ENCODE measurements around the gene NUTM2E.
"Not testable (repeated sequence)": the region's sequence is repeated elsewhere in the genome, so short reads cannot be mapped to it uniquely, and the experiment has no call there.

NUTM2E gene

DNA sequence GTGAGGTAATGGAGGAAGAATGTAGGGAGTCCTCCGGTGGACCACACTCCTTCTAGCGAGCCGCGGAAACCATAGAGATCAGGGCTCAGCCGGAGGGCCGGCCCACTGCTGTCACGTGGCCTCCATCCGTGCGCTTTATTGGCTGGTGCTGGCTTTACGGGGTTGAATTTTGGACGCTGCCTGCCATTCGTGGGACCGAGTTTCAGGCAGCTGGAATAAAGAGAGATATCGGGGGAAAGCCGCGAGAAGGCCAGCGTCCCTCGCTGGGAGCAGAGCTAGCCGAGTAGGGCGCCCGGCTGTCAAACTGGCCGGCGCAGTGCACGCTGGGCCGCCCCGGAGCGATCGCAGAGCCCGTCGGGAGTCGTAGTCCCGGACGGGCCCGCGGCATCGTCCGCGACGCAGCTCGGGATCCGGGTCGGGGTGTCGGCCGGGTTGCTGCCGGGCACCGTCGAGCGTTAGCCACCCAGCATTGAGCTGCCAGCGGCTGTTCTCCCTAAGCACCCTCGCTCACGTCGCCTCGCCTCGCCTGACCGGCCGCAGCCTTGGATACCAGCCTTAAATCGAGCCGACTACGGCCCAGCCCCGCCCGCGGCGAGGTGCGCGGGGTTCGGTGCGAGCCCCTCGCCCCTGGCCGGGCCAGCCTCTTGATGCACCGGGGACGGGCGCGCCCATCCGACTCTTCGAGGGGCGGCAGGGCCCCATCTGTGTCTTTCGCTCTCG is at the start of gene NUTM2E:
Gene NUTM2E (plus strand): TSS at position 244 of the 720 bp plus-strand sequence. CDS start 15,002 bp downstream, outside the sequence.
- in situ Hi-C loops (cut with MboI; ENCODE audit: low sequenced_read_pairs), result not testable (repeated sequence)

DNA sequence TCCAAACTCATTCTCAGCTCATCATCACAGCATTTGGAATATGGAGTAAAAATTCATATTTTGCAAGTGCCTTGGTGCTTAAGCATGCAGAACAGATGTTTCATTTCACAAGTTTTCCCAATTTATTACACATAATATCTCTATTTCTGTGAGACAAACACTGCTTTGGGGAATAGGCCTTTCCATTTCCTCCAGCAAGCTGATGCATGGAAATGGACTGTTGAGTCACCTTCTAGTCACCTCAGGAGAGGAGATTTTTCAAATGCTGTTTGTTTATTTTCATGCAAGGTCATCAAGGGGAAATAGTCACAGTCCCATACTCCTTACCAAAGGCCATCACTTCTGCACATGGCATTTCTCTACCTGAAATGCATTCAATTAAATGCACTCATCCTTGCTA is 48.5 kb upstream of the NUTM2E start:
- in situ Hi-C loops (cut with MboI; ENCODE audit: low sequenced_read_pairs), result not testable (repeated sequence)

DNA sequence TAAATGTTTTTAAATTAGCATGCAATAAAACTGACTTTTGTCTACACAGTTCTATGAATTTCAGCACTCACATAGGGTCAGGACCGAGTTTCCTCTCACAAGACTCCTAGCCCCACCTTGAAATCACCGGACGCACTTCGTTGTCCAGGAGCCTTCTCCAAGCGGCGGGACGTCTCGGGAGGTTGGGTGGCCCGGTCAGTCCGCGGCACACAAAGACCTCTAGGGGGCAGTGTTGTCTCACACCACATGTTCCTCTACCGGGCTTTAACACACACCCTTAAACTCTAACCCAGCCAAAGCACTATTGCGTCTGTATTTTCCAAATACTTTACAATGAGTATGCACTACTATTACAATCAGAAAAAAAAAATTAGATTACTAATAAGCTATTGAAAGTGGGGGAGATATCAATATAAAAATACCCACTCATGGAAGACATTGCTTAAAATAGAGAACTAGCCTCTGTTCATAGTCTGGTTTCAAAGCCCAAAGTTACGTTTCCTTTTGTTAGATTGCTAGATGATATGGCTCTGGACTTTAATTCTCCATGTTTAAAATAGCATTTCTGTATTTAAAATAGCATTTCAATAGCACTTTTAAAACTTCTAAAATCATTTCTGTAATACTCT is 47.1 kb upstream of the NUTM2E start:
- in situ Hi-C loops (cut with MboI; ENCODE audit: low sequenced_read_pairs), result not testable (repeated sequence)

GRCh38 chr10:79779992-79780391 is 46.5 kb upstream of the NUTM2E start:
- in situ Hi-C loops (cut with MboI; ENCODE audit: low sequenced_read_pairs), result not testable (repeated sequence)

GRCh38 chr10:79781584-79781983 is 45.0 kb upstream of the NUTM2E start:
- in situ Hi-C loops (cut with MboI; ENCODE audit: low sequenced_read_pairs), result not testable (repeated sequence)

DNA sequence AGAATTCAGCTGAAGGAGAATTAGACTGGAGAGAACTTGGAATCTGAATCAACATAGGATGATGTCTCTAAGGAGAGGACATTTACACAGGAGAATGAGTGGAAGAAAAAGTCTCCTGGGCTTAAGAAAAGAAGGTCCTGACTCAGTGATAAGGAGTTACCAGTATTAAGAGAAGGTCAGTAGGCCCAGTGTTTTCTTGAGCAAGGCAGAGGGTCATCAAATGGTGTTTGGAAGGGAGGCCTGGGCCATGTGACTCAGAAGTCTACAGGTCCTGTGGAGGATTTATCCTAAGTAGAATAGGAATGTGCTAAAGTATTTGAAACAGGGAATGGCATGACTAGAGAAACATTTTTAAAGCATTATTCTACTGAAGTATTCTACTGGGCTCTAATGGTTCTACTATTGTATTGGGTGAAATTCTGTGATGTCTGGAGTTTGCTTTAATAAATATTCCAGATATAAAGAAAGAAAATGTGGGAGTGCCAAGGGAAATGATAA is 39.0 kb upstream of the NUTM2E start:
- in situ Hi-C loops (cut with MboI; ENCODE audit: low sequenced_read_pairs), result not testable (repeated sequence)

GRCh38 chr10:79789351-79789750 is 37.2 kb upstream of the NUTM2E start:
- in situ Hi-C loops (cut with MboI; ENCODE audit: low sequenced_read_pairs), result not testable (repeated sequence)

- in situ Hi-C loops (cut with MboI; ENCODE audit: low sequenced_read_pairs), result not testable (repeated sequence)
Measured at GRCh38 chr10:79791906-79792517, 34.5 kb upstream of the NUTM2E start.

GRCh38 chr10:79799337-79799736 is 27.2 kb upstream of the NUTM2E start:
- in situ Hi-C loops (cut with MboI; ENCODE audit: low sequenced_read_pairs), result not testable (repeated sequence)

- in situ Hi-C loops (cut with MboI; ENCODE audit: low sequenced_read_pairs), result not testable (repeated sequence)
Measured at GRCh38 chr10:79805857-79806256, 20.7 kb upstream of the NUTM2E start.

DNA sequence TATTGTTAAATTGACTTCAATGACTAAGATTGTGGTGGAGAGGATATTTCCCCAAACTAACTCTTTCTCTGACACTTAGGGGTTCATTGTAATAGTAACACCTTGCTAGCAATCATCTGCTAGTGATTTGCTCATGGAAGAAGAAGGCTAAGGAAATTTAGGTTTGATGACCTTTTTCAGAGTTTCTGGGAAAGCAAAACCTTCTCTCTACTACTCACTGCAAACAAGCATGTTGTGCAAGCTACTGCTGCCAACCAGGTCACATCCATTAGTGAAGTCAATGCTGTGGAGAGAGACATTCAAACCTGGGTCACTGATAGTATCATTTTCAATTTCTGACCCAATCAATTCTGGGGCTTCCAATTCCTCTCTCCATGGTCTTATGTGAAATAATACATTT is 14.6 kb upstream of the NUTM2E start:
- in situ Hi-C loops (cut with MboI; ENCODE audit: low sequenced_read_pairs), result not testable (repeated sequence)

GRCh38 chr10:79816290-79816689 is 10.2 kb upstream of the NUTM2E start:
- in situ Hi-C loops (cut with MboI; ENCODE audit: low sequenced_read_pairs), result not testable (repeated sequence)

GRCh38 chr10:79823387-79823786 is 3.2 kb upstream of the NUTM2E start:
- in situ Hi-C loops (cut with MboI; ENCODE audit: low sequenced_read_pairs), result not testable (repeated sequence)

GRCh38 chr10:79825587-79826011 is 940 bp upstream of the NUTM2E start:
- in situ Hi-C loops (cut with MboI; ENCODE audit: low sequenced_read_pairs), result not testable (repeated sequence)

DNA sequence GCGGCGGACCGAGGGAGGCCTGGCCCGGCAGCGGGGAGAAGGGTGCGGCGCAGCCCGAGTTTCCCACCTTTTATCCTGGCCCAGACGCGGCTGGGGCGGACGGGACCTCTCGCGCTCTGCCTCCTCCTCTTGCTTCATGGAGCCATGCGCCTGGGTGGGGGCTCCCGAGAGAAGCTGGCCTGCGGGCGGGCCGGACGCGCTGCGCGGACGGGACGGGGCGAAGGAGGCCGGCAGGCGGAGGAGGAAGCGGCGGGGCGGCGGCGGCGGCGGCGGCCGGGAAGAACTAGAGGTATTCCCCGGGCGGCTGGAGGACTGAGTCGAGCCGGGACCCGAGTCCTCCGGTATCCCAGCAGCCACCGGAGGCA is 426 bp upstream of the NUTM2E start:
- in situ Hi-C loops (cut with MboI; ENCODE audit: low sequenced_read_pairs), result not testable (repeated sequence)

GRCh38 chr10:79833833-79834232 is 7.3 kb downstream of the NUTM2E start:
- in situ Hi-C loops (cut with MboI; ENCODE audit: low sequenced_read_pairs), result not testable (repeated sequence)

DNA sequence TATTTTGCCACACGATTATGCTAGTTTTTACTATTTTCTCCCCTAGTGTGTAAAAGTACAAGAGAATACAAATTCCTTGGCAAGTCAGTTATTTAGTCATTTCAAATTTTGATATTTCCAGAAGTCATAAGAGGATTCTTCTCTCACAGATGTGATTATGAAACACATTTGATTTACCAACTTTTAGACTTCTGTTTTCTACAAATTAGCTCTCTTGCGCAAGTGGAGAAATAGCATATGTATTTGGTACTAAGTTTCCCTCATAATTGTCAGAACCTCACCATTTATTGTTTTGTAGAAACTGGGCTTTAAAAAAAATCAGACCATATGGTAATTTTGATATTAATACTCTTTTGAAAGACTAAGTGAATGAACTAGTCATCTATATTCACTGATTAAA is 9.4 kb downstream of the NUTM2E start:
- in situ Hi-C loops (cut with MboI; ENCODE audit: low sequenced_read_pairs), result not testable (repeated sequence)

GRCh38 chr10:79836891-79837290 is 10.4 kb downstream of the NUTM2E start:
- in situ Hi-C loops (cut with MboI; ENCODE audit: low sequenced_read_pairs), result not testable (repeated sequence)

DNA sequence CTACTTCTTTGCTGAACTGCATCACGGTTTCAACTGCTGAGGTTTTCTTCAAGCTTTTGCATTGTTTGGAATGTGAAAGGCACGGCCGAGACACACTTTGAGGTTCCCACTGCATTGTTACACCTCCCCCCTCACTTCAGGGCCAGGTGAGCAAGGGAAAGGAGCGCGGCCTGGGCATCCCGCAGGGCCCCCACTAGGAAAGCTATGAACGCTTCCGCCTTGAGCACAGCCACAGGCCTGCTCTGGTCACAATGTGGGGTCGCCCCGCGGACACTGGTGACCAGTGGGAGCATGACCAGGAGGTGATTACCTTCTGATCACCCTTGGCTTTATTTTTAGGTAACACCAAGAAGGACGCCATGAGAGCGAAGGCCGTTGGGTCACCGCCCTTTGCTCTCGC is 11.9 kb downstream of the NUTM2E start:
- in situ Hi-C loops (cut with MboI; ENCODE audit: low sequenced_read_pairs), result not testable (repeated sequence)

DNA sequence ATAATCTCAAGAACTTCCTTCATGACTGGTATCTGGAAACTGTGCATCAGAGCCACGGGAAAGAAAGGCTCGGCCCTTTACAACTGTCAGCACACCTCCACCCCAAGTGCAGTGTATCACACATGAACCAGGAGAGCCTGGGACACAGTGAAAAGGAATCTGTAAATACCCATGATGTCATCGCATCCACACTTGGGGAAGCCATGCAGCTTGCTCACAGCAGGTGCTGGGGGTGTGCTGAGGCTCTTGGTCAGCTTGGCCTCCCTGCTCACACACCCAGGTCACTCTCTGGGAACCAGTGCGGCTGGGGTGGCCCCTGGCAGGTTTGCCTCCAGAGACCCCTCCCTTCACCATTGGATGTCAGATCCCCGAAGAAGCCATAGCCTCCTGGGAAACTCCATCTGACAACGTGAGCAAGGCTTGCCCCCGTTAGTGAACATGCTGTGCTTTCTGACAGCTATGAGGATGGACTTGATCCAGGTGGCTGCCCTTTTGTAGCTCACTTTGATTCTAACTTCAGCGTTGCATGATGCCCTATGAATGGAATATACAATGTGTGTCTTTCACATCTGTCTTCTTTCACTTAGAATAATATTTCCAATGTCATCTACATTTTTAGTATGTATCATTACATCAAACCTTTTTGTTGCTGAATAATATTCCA is 26.8 kb downstream of the NUTM2E start:
- in situ Hi-C loops (cut with MboI; ENCODE audit: low sequenced_read_pairs), result not testable (repeated sequence)

DNA sequence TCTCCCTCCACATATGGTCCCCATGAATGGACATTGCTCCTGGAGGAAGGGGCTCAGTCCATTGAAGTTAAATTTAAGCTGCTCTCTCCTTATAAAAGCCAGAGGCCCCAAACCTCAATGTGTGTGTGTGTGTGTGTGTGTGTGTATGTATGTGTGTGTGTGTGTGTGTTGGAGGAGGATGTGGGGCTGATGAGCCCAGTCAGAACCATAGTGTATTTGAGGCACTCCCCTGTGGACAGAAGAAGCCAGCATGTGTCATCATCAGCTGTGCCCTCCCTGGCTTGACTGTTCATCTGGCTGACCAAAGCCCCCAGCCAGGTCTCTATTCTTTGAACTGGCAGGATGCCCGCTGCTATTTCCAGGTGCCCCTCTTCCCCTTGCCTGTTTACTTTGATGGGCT is 35.7 kb downstream of the NUTM2E start:
- in situ Hi-C loops (cut with MboI; ENCODE audit: low sequenced_read_pairs), result not testable (repeated sequence)

Data from HL-60/S4 treated with phorbol 12-myristate 13-acetate at 8.2 ng/mL for 4 days and 3 days (cell line).